Renal cortex interstitium (tissue), 11 donors: ENCODE data around the gene CASS4. TPM values are rescaled to one million over a fixed set of nuclear protein-coding genes. Genes with fewer than 3 reads are reported as not detected.
A peak's percentile ranks its signal among the peaks of the same experiment; 100 is the strongest.

Experiments
- DNase-seq, 11 donors: peaks; one replicate each; pipeline ENCODE4 v3.0.0-alpha.2; 2013; ENCODE audit warnings: low read depth in 9 of 11, low spot score in 4 of 11; ENCODE audit errors: extremely low read depth in 1 of 11
- polyA plus RNA-seq, 3 donors: library from polyadenylated mRNA; unstranded; fragments of 120-200 nt; gene quantifications; one replicate each; pipeline ENCODE4 v1.2.1, GENCODE V29; 2013; ENCODE audit not compliant: insufficient read length in 3 of 3

Gene CASS4
- polyA plus RNA-seq, 3 donors, result 2.9 to 3.3 (median 3.1) TPM

DNA sequence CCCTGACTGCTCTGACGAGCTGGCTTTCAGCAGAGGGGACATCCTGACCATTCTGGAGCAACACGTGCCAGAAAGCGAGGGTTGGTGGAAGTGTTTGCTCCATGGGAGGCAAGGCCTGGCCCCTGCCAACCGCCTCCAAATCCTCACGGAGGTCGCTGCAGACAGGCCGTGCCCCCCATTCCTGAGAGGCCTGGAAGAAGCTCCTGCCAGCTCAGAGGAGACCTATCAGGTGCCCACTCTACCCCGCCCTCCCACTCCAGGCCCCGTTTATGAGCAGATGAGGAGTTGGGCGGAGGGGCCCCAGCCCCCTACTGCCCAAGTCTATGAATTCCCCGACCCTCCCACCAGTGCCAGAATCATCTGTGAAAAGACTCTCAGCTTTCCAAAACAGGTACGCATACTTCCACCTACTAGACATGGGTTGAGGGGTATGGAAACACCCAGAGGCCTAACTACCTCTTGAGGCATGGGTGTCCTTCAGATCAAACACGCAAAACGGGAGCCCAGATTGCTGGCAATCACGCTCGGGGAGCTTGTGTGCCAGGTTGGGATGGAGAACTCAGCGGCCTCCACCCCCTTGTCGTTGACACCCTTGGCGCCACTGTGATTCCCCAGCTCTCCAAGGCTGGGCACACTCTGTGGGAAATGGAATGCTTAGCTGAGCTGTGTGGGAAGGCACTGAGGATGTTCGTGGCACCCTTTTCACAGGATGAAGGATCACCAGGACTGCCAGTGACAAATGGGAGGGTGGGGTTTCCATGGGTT is 25.3 kb downstream of the CASS4 start:
- no peak for DNase-seq

DNA sequence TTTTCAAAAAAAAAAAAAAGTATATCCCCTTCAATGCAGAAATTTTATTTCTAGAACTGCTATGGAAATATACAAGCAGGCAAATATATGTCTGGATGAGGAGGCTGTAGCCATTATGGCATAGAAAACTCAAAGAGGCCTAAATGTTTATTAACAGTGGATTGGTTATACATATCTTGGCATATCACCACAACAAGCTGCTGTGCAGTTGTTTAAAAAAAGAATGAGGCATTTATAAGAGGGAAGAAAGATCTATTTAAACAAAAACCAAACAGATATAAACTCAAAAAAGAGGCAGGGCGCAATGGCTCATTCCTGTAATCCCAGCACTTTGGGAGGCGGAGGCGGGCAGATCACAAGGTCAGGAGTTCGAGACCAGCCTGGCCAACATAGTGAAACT is 26.2 kb downstream of the CASS4 start:
- no peak for DNase-seq

DNA sequence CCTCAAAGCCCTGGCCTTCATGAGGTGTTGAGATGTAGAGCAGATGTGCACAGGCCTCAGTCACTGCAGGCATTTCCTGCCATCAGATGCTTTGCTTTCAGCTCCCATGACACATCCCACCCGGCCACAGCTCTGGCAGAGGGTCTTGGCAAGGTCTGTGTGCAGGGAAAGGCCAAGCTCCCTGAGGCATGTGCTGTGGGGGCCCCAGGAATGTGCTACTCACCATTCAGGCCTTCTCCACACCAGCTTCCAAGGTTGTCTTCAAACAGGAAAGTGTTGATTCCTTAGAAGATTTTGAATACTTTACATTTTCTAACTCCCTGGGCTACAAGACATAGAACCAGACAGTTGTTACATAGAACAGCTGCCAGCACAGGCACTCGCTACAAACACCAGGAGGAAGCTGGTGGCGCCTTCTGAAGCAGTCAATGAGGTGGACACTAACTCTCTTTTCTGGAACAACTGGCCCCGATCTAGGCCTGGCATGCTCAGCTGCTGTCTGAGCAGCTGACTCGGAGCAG is 27.8 kb downstream of the CASS4 start:
- DNase-seq, result peak in 5 of 11 donors; percentile 13 to 45 (median 35)

DNA sequence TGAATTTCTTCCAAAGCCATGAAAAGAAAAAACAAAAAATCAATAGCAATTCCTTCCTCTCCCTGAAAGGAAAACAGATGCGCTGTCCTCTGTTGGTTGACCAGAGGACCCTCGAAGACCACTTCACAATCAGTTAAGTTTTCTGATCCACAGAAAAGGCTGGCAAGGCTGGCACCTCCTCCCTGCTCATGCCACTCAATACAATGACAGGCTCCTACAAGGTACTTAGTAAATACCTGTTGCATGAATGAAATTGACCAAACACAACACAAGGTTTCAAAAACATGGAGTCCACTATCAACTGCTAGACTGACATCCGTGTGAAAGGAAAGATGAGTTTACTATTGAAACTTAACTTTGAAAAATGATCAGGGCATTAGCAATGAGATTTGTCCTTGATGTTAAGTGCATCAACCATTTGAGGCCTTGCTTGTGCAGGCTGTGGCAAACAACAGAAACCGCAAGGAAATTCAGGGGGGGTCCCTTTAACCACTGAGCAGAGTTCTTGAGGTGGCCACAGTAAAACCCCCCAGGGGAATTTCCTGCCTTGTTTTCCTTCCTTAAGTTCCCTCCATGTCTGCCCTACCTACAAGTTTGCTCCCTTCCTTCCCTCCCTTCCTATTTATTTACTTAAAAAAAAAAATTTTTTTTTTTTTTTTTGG is 28.4 kb downstream of the CASS4 start:
- DNase-seq, result no peak

DNA sequence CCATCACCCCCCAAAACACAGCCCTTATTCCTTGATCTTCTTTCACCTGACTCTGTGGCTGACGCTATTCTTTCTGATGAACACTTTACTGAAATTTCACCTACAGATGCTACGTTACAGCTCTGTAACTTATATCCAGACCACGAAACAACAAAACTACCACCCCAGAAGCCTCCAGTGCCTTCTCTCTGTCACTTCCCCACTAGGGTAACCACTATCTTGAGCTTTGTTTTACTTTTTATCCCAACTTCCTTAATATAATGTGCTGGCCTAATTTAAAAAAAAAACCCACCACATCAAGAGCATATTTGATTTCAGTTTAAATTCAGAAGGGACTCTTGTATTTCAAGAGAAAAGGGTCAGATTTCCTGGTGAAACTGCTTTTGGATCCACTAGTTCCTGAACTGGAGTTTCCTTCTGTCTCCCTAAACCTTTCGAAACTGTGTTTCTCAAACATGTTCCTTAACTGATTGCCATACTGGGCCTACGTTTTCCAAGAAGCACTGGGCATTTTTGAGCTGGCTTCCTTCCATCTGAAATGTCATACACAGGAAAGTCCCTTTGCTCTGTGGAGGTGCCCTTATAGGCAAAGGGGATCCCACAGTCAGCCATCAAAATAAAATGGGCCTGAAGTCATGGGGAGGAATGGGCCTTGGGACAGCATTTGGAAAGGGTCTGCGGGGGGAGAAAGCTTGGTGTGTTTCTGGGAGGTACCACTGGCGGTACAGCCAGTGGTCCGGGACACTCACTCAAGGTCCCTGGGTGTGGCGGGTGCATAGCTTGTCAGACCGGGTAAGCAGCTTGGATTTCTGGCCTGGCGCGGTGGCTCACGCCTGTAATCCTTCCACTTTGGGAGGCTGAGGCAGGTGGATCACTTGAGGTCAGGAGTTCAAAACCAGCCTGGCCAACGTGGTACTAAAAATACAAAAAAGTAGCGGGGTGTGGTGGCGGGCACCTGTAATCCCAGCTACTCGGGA is 30.6 kb downstream of the CASS4 start:
- DNase-seq, result no peak

DNA sequence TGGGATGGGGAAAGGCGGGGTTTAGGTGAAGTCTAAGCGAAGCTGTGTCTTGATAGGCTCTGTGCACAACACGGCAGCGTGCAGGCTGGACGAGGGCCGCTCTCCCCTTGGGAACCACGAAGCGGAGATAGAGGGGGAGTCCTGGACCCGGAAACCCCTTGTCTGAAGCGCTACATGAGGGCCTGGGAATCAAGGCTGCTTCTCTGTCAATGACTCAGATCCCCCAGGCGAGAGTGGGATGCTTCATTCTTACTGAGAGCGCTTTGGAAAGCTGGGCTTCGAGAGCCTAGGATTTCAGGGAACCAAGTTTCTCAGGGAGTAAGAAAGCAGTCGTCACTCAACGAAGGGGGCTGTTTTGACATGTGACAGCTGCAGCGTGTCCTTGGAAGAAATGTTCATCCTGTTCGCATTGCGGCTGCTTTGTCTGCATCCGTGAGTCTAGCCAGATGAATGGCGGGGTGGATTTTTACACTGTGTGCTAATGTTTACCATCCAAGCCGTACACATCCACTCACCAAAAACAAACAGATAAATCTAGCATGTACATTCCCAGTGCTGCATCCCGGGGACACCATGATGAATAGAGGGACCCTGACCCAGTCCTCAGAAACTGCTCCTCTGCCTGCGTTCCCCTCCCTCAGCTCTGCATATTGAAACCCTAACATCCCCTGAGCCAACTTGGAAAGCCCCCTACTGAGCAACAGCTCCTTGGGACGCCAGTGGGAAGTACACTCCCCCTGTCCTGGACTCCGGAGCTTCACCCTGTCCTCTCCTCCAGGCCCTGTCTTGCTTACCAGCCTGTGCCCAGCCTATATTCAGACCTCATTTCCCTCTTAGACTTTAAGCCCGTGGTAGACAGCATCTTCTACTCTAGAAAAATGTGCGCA is 31.8 kb downstream of the CASS4 start:
- peak in 8 of 11 donors; percentile 31 to 68 (median 50) for DNase-seq

DNA sequence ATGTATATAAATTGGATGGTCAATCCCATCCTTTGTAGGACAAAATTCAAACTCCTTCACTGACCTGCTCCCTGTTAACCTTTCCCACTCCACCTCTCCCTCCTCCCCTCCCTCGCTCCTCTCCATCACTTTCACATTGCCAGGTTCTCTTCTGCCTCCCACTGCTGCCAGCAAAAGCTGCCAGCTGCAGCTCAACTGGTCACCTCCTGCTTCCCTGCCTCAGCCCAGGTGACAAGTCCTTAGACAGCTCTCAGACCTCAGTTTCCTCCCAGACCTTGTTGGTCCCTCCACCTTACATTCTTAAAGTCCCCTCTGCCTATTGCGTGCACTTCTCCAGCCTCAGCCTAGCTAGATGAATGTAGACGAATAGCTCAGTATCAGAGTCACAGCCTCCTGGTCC is 33.1 kb downstream of the CASS4 start:
- DNase-seq, result no peak

DNA sequence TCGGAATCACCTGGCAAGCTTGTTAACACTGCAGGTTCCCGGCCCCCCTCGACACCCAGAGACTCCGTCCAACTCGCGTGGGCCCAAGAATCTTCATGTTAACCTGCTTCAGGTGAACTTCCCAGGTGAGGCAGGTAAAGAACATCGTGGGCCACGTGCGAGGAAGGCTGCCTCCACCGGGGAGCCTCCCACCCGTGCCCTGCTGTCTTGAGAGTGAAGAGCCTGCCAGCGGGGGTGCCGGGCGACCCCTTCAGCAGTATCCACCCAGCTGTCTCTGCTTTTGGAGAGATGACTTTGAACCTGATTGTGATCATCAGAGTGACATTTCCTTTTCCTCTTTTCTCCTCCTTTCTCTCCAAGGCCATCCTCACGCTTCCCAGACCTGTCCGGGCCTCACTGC is 33.5 kb downstream of the CASS4 start:
- no peak for DNase-seq

DNA sequence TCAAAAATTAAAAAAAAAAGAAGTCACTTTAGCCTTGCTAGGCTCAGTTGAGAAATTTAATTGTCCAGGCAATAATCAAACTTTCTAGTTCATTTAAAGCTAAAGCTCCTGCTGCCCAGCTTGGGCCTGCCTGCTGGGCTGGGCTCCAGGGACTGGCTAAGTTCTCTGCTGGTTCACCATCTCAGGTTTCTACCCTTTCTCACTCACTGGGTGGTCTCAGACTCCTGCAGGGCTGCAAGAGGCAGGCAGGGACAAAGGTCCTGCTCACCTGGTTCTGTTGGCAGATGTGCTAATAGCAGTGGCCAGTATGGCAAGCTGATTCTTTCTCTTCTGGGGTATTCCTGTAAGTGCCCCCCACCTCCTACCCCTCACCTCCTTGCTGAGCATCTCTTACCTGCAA is 35.2 kb downstream of the CASS4 start:
- no peak for DNase-seq

DNA sequence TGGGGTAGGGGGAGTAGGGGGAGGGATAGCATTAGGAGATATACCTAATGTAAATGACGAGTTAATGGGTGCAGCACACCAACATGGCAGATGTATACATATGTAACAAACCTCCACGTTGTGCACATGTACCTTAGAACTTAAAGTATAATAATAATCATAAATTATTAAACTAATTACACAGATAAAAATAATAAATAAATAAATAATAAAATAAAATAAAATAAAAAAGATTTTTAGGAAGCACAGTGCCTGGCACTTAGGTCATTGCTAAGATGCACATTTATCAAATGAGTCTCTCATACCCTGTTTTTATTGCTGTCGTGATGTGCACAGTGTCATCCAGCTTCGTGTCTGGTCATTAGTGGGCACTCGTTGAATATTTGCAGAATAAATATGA is 37.4 kb downstream of the CASS4 start:
- no peak for DNase-seq

DNA sequence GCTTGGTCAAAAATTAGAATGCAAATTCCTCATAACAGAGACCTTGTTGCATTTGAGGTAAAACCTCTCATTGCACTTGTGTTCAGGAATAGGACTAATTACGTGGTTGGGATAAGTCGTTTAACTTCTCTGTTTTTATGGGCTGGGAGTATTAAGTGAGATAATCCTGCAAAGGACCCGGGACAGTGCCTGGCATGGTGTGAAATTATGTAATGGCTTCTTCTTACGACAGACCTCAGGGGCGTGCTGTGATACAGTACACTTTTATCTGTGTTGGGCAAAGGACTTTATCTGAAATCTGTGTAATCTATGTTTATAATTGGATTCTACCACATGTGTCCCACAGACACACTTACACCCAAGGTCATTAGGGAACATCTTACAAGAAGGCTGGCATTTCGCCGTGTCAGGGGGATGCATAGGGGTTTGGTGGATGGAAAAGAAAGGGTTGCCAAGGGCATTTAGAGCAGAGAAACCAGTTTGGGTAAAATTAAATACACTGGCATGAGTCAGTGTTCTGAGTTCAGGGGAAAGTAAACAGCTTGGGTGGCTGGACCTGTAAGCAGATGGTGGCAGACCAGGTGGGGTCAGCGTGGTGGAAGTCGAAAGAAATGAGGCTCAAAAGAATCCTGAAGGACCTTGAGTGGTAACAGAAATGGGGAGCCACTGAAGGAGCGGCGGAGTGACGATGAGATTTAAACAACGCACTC is 39.2 kb downstream of the CASS4 start:
- no peak for DNase-seq

DNA sequence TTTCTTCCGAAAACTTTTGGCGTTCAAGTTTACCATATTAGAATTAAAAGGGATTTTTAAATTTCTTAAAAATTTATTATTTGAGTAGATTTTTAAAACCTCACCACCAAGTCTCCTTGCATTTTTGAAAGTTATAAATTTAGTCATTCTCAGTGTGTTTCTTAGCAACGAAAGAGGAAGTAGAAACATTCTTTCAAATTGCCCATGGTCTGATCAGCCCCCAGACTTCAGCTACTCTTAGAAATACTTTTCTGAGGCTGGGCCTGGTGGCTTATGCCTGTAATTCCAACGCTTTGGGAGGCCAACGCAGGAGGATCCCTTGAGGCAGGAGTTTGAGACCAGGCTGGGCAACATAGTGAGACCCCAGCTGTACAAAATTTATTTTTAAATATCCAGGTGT is 41.3 kb downstream of the CASS4 start:
- DNase-seq, result no peak

DNA sequence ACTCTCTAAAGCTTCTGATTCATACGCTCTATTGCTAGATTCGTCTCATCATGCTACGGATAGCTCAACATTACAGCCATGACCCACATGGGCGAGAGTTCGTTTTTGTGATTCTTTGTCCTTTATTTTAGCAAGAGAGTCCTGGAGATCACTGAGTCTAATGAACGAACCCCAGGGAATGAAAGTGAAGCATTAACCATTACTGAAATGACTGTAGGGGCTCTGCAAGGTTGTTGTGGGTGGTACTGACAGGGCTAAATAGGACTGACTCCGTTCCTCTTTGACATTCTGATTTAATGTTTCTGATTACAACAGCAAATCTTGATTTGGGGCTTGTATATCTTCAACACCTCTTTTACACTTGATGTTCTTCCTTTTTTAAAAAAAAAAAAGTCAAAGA is 42.7 kb downstream of the CASS4 start:
- no peak for DNase-seq

DNA sequence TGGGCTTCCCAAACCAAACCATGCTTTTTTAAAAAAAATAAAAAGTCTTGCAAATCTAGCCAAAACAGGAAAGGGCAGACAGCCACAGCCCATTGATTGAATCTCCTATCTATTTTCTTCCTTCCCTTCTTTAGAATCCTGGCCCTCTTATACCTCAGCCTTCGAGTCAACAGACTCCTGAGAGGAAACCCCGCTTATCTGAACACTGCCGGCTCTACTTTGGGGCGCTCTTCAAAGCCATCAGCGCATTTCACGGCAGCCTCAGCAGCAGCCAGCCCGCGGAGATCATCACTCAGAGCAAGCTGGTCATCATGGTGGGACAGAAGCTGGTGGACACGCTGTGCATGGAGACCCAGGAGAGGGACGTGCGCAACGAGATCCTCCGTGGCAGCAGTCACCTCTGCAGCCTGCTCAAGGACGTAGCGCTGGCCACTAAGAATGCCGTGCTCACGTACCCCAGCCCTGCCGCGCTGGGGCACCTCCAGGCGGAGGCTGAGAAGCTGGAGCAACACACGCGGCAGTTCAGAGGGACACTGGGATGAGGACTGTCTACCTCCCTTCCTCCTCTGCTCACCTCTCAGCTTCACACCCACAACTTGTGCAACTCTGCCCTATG is 46.3 kb downstream of the CASS4 start:
- DNase-seq, result no peak

DNA sequence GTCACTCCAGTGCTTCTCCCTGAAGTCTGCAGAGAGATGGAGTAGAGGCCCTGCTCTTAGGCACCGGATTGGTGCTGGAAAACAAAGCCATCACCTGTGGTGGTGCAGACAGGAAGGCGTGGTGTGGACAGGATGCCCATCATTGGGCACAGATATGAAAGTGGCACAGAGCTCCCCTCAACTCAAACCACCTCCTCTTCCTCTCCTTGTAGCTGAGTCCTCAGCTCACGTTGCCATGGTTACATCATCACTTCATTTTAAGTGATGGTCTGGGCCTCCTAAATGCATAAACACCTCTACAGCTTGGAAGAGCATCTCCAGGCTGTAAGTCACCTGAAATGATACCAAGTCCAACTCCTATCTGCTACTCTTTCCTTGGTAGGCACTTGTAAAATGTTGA is 48.4 kb downstream of the CASS4 start:
- no peak for DNase-seq

DNA sequence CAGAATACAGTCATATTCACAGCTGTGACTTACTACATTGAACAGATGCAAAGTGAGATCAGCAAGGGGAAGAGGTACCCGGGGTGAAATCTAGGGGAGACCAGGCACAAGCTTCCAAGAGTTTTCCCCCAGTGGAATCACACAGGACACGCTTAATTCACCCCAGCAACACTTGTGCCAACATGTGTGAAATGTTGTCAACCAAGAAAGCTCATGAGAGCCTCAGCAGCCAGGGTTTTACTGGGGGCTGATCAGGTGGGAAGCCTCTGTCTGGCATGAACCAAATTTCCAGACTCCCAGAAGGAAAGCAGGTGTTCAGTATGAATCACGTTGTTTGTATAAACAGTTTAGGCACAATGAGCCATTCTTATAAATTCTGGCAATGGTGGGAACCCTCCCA is 49.5 kb downstream of the CASS4 start:
- no peak for DNase-seq

DNA sequence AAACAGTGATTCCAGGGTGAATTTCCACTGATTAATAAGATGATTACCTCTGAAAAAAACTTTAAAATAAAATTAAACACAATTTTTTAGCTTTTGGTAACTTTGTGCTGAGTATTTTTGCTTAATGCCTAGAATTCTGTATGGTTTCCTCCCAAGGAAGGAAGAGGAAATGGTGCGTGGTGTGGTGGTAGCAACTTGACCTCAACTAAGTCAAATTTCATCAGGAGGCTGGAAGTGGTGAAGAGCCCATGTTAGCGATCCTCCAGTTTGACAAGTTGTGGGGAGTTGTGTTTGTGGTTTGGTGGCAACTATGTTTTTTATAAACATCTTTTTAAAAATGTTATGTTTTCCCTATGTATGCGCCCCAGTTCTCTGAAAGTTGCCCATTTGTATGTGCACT is 51.4 kb downstream of the CASS4 start:
- DNase-seq, result no peak

DNA sequence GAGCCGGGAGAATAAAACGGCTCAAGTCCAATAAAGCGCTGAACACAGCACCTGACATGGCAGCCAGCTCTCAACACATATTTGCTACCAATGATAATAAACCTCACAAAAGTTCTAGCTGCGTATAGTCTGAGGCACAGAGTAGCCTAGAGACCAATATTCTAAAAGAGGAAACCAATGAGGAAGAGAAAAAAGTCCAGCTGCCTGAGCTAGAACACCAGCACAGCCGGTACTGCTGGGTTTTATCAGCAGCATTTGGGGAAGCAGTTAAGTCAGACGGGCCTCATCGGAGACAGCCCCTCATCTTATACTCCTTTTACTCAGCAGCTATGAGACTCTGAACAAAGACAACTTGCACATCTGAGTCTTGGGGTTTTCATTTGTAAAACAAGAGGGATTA is 53.9 kb downstream of the CASS4 start:
- DNase-seq, result no peak
